Adrenal gland (tissue), 12 donors: ENCODE data around the gene SHH. TPM values are rescaled to one million over a fixed set of nuclear protein-coding genes. Genes with fewer than 3 reads are reported as not detected.
"Not testable (repeated sequence)": the region's sequence is repeated elsewhere in the genome, so short reads cannot be mapped to it uniquely, and the experiment has no call there.

ENCODE experiments used
- DNase-seq, 7 donors: peaks; one replicate each; pipeline ENCODE4 v3.0.0-alpha.2; 2019 to 2020
- H3K27ac ChIP-seq, 5 donors: fragments of 200-600 bp; sonication (generic) in 4 of 5; 1 replicate in 3 of 5; 2 replicates in 2 of 5; pipeline versions ENCODE4 v1.5.1 to v1.8.0; 2016 to 2020; ENCODE audit warnings: mild to moderate bottlenecking in 1 of 5
- H3K27me3 ChIP-seq: fragments of 200-600 bp; 2 replicates; pipeline ENCODE4 v1.8.0; 2021
- H3K36me3 ChIP-seq, 2 donors: fragments of 200-600 bp; replicated peaks in 1 of 2; 1 replicate in 1 of 2; 2 replicates in 1 of 2; pipeline versions ENCODE4 v1.5.1 to v1.8.0; 2018 to 2022
- H3K4me1 ChIP-seq, 2 donors: fragments of 200-600 bp; replicated peaks in 1 of 2; 1 replicate in 1 of 2; 2 replicates in 1 of 2; pipeline versions ENCODE4 v1.5.1 to v1.8.0; 2018 to 2021
- H3K4me3 ChIP-seq, 4 donors: fragments of 200-600 bp; sonication (generic) in 3 of 4; one replicate each; pipeline ENCODE4 v1.5.1; 2016 to 2018
- H3K9me3 ChIP-seq, 3 donors: fragments of 200-600 bp; sonication (generic) in 1 of 3; replicated peaks in 1 of 3; 1 replicate in 2 of 3; 2 replicates in 1 of 3; pipeline versions ENCODE4 v1.5.1 to v1.8.0; 2016 to 2021
- CTCF ChIP-seq, 6 experiments: fragments of 450-650 bp in 4 of 6; fragments of 200-600 bp in 2 of 6; sonication (generic) in 1 of 6; IDR thresholded peaks; 1 replicate in 5 of 6; 2 replicates in 1 of 6; pipeline versions ENCODE4 v1.5.1 to v1.8.0; 2016 to 2021; ENCODE audit warnings: antibody characterized with exemption in 6 of 6, mild to moderate bottlenecking in 2 of 6, moderate library complexity in 1 of 6
- POLR2A ChIP-seq, 2 donors: fragments of 450-650 bp; IDR thresholded peaks; one replicate each; pipeline ENCODE4 v1.6.1; 2017; ENCODE audit warnings: antibody characterized with exemption in 2 of 2, mild to moderate bottlenecking in 2 of 2, moderate library complexity in 1 of 2
- WGBS, 4 donors: extraction: QIAGEN DNeasy Blood & Tissue Kit in 2 of 4; methylation state at CpG; one replicate each; pipeline versions ENCODE4 v1.1.5 to v1.1.7; 2013 to 2017; 5-methylcytosine and 5-hydroxymethylcytosine counted together
- intact Hi-C, 2 donors: fragments of 100-400 bp; cut with DNase I; formaldehyde crosslinking; loops; one replicate each; pipeline versions ENCODE4 v1.14.1 to v1.15.0; 2022 to 2023
- polyA plus RNA-seq, 3 donors: library from polyadenylated mRNA; stranded (reverse); fragments of 200-250 nt in 2 of 3; fragments of 350-450 nt in 1 of 3; fragmentation: Illumina TruSeq in 1 of 3; extraction: RNeasy Lipid Tissue Mini Kit (QIAGEN cat#74804) in 1 of 3; gene quantifications; one replicate each; pipeline ENCODE4 v1.2.3, GENCODE V29; 2013 to 2014
- total RNA-seq, 9 donors: library from RNA; depleted of rRNA in 4 of 9; stranded (reverse); fragments of >200 nt in 4 of 9; fragments of 120-200 nt in 1 of 9; fragmentation: NEBNext Ultra II Directional in 1 of 9; extraction: Animal tissue kit (Norgen Biotek cat#: 25700) in 1 of 9; gene quantifications; one replicate each; pipeline versions ENCODE4 v1.1.0 to v1.2.4, GENCODE V29; 2013 to 2023
- donor health status: healthy with polysubstance abuse.
- donor health status: Bipolar disorder and iron deficiency.
- donor health status: DM: yes; HTN: yes; CAD: no.
- donor health status: DM: no; HTN: no; CAD: no.
- donor health status: DM: no; HTN: no; CAD: no.
- donor health status: DM: yes; HTN: yes; CAD: no.

The SHH gene
- total and polyA plus RNA-seq, 12 donors: 2.1 to 38.0 (median 11.0) TPM

GRCh38 chr7:155839461-155839860 lies 27.2 kb upstream of the SHH start:
- no peak overlapping the region for H3K27ac ChIP-seq
- H3K27me3 ChIP-seq: no peaks in the 10 kb centered on the region
- intact Hi-C loops: no loop called here
- DNase-seq: no peak
- WGBS, 4 donors: 82 to 90% (median 86%) methylated on average over 7 to 8 of the region's 8 CpGs
- H3K36me3 ChIP-seq: no peaks in the 10 kb centered on the region
- H3K9me3 ChIP-seq: no peaks in the 10 kb centered on the region
- no peak overlapping the region for H3K4me3 ChIP-seq
- TF ChIP-seq POLR2A (IDR thresholded peaks at IDR 0.05) (no peak), CTCF (IDR thresholded peaks at IDR 0.05) (no peak)
- H3K4me1 ChIP-seq: no peaks in the 10 kb centered on the region

GRCh38 chr7:155838312-155838711 lies 26.0 kb upstream of the SHH start:
- DNase-seq, H3K27me3 ChIP-seq: not testable (repeated sequence)
- 84 to 96% (median 93%) methylated on average over 12 of the region's 12 CpGs for WGBS, 4 donors

GRCh38 chr7:155837126-155837479 lies 24.8 kb upstream of the SHH start:
- H3K4me1 ChIP-seq: no peaks in the 10 kb centered on the region
- intact Hi-C loops: no loop called here
- no peak for TF ChIP-seq CTCF (IDR thresholded peaks at IDR 0.05)
- no peaks in the 10 kb centered on the region for H3K9me3 ChIP-seq
- no peak for DNase-seq
- 73 to 85% (median 82%) methylated on average over 3 of the region's 3 CpGs for WGBS, 4 donors
- no peaks in the 10 kb centered on the region for H3K27me3 ChIP-seq
- no peaks in the 10 kb centered on the region for H3K36me3 ChIP-seq
- H3K27ac ChIP-seq: no peak overlapping the region
- no peak overlapping the region for H3K4me3 ChIP-seq

More at GRCh38 chr7:155838312-155838711, 26.0 kb upstream of the SHH start:
- H3K36me3 ChIP-seq, H3K9me3 ChIP-seq, H3K4me3 ChIP-seq, H3K4me1 ChIP-seq, H3K27ac ChIP-seq, intact Hi-C loops: not testable (repeated sequence)

- no peak overlapping the region for H3K4me3 ChIP-seq
- intact Hi-C loops: no loop called here
- TF ChIP-seq POLR2A (IDR thresholded peaks at IDR 0.05) (no peak), CTCF (IDR thresholded peaks at IDR 0.05) (no peak)
- H3K4me1 ChIP-seq: no peaks in the 10 kb centered on the region
- H3K36me3 ChIP-seq: no peaks in the 10 kb centered on the region
- no peak overlapping the region for H3K27ac ChIP-seq
- DNase-seq: no peak
- H3K9me3 ChIP-seq: no peaks in the 10 kb centered on the region
- no peaks in the 10 kb centered on the region for H3K27me3 ChIP-seq
- 78 to 82% (median 80%) methylated on average over 14 to 28 of the region's 28 CpGs for WGBS, 4 donors
Observed at GRCh38 chr7:155836216-155837125, 24.2 kb upstream of the SHH start.
